ENCODE results near the gene LRRC27.

Gene LRRC27

DNA sequence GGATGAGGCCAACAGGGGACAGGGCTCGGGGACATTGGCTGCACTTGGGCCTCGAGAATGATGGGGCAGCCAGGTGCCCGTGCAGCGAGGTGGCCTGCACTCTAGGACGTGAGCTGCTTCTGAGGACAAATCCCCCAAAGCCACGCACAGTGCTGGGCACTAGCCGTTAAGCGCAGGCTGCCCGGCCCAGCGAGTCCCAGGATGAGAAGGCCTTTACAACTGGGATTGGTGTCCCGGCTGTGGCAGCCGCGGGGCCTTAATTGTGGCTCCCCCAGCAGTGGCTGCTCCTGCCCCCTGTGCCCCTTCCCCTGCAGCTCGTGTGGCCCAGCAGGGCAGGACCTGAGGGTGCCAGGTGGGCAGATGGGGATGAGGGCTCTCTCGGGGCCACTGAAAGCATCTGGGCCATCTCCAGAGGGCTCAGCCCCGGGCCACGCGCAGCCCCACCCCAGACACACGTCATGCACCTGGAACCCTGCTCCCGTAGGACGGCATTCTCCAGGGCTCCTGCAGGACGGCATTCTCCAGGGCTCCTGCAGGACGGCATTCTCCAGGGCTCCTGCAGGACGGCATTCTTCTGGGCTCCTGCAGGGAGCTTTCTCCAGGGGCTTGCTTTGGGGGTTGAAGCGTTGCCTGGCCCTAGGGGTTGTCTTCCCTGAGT lies 71.6 kb downstream of the LRRC27 start:
- TF ChIP-seq, protein P1, sequence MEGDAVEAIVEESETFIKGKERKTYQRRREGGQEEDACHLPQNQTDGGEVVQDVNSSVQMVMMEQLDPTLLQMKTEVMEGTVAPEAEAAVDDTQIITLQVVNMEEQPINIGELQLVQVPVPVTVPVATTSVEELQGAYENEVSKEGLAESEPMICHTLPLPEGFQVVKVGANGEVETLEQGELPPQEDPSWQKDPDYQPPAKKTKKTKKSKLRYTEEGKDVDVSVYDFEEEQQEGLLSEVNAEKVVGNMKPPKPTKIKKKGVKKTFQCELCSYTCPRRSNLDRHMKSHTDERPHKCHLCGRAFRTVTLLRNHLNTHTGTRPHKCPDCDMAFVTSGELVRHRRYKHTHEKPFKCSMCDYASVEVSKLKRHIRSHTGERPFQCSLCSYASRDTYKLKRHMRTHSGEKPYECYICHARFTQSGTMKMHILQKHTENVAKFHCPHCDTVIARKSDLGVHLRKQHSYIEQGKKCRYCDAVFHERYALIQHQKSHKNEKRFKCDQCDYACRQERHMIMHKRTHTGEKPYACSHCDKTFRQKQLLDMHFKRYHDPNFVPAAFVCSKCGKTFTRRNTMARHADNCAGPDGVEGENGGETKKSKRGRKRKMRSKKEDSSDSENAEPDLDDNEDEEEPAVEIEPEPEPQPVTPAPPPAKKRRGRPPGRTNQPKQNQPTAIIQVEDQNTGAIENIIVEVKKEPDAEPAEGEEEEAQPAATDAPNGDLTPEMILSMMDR (IDR thresholded peaks at IDR 0.05; ENCODE audit: low read depth, low read length): no peak
- no peak for DNase-seq
- no peaks in the 10 kb centered on the region for H3K27me3 ChIP-seq
- H3K4me1 ChIP-seq: peaks cover 14% of the 10 kb centered on the region
- H3K4me3 ChIP-seq (ENCODE audit: low read depth, low read length): no peak overlapping the region
- H3K9me3 ChIP-seq: no peaks in the 10 kb centered on the region
- H3K36me3 ChIP-seq: peaks cover 16% of the 10 kb centered on the region

DNA sequence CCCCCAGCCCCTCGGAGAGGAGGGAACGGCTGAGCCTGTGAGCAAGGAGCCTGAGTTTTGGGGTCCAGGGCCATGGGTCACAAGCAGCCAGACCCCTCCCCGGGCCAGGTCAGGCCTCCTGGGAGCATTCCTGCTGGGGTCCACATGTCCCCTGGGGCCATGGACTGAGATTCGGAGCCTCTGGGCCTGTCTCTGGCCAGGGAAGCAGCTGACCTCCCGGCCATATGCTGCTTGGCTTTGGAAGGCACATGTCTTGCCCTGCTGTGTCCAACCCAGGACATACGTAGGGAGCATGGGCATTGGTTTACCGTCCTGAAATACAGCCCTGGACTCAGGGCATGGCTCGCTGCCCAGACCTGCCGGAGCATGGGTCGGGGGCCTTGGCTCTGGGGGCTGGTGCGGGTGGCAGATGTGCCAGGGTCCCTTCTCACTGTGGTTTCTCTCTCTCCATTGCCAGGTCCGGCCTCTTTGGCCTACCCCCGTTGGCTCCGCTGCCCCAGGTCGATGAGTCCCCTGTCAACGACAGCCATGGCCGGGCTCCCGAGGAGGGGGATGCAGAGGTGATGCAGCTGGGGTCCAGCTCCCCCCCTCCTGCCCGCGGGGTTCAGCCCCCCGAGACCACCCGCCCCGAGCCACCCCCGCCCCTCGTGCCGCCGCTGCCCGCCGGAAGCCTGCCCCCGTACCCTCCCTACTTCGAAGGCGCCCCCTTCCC lies 72.3 kb downstream of the LRRC27 start:
- Histone ChIP-seq H3K4me3 (ENCODE audit: low read depth, low read length) (no peak overlapping the region), H3K27me3 (no peaks in the 10 kb centered on the region), H3K9me3 (no peaks in the 10 kb centered on the region), H3K36me3 (peaks cover 16% of the 10 kb centered on the region), H3K4me1 (peaks cover 14% of the 10 kb centered on the region)
- DNase-seq: no peak
- TF ChIP-seq, protein P1 (IDR thresholded peaks at IDR 0.05; ENCODE audit: low read depth, low read length): no peak

DNA sequence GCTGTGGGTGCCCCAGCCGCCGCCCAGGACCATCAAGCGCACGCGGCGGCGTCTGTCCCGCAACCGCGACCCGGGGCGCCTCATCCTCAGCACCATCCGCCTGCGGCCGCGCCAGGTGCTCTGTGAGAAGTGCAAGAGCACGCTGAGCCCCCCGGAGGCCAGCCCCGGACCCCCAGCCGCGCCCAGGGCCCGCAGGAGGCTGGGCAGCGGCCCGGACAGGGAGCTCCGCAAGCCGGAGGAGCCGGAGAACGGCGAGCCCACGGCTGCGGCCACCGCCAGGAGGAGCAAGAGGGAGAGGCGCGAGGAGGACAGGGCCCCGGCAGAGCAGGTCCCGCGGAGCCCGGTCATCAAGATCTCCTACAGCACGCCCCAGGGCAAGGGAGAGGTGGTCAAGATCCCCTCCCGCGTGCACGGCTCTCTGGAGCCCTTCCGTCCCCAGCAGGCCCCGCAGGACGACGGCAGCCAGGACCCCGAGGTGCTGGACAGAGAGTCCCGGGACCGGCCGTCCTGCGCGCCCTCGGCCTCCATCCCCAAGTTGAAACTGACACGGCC lies 73.0 kb downstream of the LRRC27 start:
- no peak for DNase-seq
- no peaks in the 10 kb centered on the region for H3K9me3 ChIP-seq
- no peaks in the 10 kb centered on the region for H3K27me3 ChIP-seq
- TF ChIP-seq, protein P1 (IDR thresholded peaks at IDR 0.05; ENCODE audit: low read depth, low read length): no peak
- no peak overlapping the region for H3K4me3 ChIP-seq (ENCODE audit: low read depth, low read length)
- H3K4me1 ChIP-seq: peaks cover 14% of the 10 kb centered on the region
- H3K36me3 ChIP-seq: peaks cover 16% of the 10 kb centered on the region

DNA sequence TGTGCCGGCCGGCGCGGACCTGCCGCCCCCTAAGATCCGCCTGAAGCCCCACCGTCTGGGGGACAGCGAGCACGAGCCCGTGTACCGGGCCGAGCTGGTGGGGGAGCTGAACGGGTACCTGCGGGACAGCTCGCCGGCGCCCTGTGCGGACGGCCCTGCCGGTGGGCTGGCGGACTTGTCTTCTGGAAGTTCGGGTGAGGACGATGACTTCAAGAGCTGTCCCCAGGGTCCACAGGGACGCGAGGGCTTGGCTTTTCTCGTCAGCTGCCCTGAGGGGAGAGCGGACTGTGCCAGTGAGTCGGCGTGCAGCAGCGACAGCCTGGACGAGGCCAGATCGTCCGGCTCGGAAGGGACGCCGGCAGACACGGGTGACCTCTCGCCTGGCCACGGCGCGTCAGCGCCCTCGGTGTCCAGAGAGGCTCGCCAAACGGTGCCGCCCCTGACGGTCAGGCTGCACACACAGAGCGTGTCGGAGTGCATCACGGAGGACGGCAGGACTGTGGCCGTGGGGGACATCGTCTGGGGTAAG lies 73.5 kb downstream of the LRRC27 start:
- H3K4me1 ChIP-seq: peaks cover 14% of the 10 kb centered on the region
- peaks cover 16% of the 10 kb centered on the region for H3K36me3 ChIP-seq
- no peak for DNase-seq
- H3K27me3 ChIP-seq: no peaks in the 10 kb centered on the region
- TF ChIP-seq, protein P1 (IDR thresholded peaks at IDR 0.05; ENCODE audit: low read depth, low read length): no peak
- H3K4me3 ChIP-seq (ENCODE audit: low read depth, low read length): no peak overlapping the region
- H3K9me3 ChIP-seq: no peaks in the 10 kb centered on the region

DNA sequence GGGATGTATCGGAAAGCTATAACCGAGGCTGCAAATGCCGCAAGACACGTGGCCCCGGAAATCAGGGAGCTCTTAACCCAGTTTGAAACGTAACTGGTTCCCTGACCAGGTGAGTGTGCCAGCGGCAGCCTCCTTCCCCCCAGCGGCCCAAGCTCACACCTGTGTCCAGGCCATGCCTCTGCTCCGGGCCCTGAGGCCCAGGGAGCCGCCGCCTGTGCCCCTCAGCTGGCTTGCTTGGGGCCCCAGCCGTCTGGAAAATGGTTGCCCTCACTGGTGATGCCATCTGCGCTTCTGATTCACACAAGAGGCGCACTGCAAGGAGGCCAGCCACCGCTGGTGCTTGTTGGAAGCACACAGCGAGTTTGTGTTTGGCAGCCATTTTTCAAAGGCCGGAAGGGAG lies 74.2 kb downstream of the LRRC27 start:
- TF ChIP-seq, protein P1 (IDR thresholded peaks at IDR 0.05; ENCODE audit: low read depth, low read length): no peak
- peaks cover 16% of the 10 kb centered on the region for H3K36me3 ChIP-seq
- H3K4me1 ChIP-seq: peaks cover 16% of the 10 kb centered on the region
- no peak for DNase-seq
- H3K27me3 ChIP-seq: no peaks in the 10 kb centered on the region
- no peak overlapping the region for H3K4me3 ChIP-seq (ENCODE audit: low read depth, low read length)
- no peaks in the 10 kb centered on the region for H3K9me3 ChIP-seq

DNA sequence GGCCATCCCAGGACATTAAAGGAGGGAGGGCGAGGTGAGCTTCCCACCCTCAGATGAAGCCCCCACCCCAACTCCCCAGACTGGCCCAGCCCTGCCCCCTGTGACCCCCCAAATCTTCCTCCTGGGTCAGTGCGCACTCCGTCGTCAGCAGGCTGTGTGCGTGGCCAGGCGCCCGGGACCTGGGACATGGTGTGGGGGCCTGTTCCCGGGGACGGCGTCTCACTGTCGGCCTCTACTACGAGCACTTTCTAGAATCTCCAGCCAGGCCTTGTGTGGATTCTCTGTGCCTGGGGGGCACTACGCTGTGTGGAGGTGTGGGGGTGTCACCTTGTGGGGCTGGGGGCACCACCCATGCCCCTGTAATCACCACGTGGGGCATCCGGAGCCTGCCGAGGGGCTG lies 74.8 kb downstream of the LRRC27 start:
- no peaks in the 10 kb centered on the region for H3K9me3 ChIP-seq
- H3K27me3 ChIP-seq: no peaks in the 10 kb centered on the region
- no peak for DNase-seq
- peaks cover 16% of the 10 kb centered on the region for H3K36me3 ChIP-seq
- H3K4me1 ChIP-seq: peaks cover 20% of the 10 kb centered on the region
- no peak overlapping the region for H3K4me3 ChIP-seq (ENCODE audit: low read depth, low read length)
- TF ChIP-seq, protein P1 (IDR thresholded peaks at IDR 0.05; ENCODE audit: low read depth, low read length): no peak

Measured in BE2C (cell line).